Frontal cortex (tissue), 1 donor: ENCODE results near the gene IFI27L2. TPM values are rescaled to one million over a fixed set of nuclear protein-coding genes. Genes with fewer than 3 reads are reported as not detected.

Experiments
- total RNA-seq: library from RNA; depleted of rRNA; stranded (reverse); fragments of >200 nt; gene quantifications from one replicate; pipeline ENCODE4 v1.2.3, GENCODE V29; 2014

Gene IFI27L2
- total RNA-seq, 1 donor from 2014 or later, result 17.9 TPM

Other genes with a start within 250 kb of the IFI27L2 start
- 2.4 TPM for gene FAM181A, start 202.3 kb downstream of the IFI27L2 start, total RNA-seq
- gene ASB2, start 153.0 kb downstream of the IFI27L2 start, total RNA-seq, result under 0.01 TPM
- not detected for gene CCDC197, start 132.3 kb downstream of the IFI27L2 start, total RNA-seq
- gene OTUB2, start 103.3 kb downstream of the IFI27L2 start, total RNA-seq, result 4.9 TPM
- gene DDX24, start 48.4 kb downstream of the IFI27L2 start, total RNA-seq, result 112 TPM
- gene IFI27L1, start 48.3 kb downstream of the IFI27L2 start, total RNA-seq, result 7.3 TPM
- gene IFI27, start 18.9 kb downstream of the IFI27L2 start, total RNA-seq, result 9.0 TPM
- 1.6 TPM for gene PPP4R4, start 44.7 kb upstream of the IFI27L2 start, total RNA-seq
- not detected for gene SERPINA10, start 163.7 kb upstream of the IFI27L2 start, total RNA-seq
- gene SERPINA6, start 193.7 kb upstream of the IFI27L2 start, total RNA-seq, result not detected
- not detected for gene SERPINA2, start 237.1 kb upstream of the IFI27L2 start, total RNA-seq